Suppressor macrophage treated with lipopolysaccharide for 1 hour (primary cell): ENCODE data around the gene AKR1B1.
A peak's percentile ranks its signal among the peaks of the same experiment; 100 is the strongest.
"Not testable (repeated sequence)": the region's sequence is repeated elsewhere in the genome, so short reads cannot be mapped to it uniquely, and the experiment has no call there.

ENCODE experiments used
- DNase-seq, 3 donors: peaks; one replicate each; pipeline ENCODE4 v3.0.0-alpha.2; 2020 to 2022

AKR1B1 gene

DNA sequence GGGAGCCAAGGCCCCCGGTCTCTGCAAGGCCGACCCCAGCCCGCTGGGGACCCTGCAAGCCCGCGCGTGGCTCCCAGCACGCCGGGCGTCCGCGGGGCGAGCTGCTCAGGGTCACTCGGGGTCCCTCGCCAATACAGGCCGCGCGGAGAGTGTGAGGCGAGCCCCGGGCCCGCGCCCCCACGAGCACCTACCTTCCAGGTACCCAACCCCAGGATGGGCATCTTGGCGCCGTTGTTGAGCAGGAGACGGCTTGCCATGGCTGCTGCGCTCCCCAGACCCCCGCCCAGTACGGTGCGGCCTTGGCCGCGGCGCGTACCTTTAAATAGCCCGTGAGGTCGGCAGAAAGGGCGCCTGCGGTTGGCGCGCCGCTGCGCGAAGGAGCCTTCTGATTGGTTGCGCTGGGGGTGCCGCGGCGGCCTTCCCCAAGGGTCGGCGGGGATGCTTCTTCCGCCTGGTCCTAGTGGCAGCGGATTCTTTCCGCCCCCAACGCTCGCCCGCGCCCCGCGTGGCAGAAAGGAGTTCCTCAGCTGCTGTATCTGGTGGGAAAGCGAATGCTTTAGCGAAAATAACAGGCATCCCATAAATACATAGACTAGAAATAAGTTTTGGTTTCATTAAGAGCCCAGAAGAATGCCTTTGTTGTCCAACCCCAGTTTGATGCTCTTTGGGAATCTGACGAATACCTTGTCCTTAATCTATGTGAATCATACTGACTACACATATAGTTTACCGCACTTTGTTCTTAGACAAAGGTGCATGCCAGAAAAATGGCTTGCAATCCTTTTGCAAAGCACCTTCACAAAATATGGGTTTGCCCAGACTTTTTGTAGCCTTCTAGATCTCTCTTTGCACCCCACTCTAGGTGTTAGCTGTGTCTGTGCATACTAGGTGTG, at the start of gene AKR1B1:
Gene AKR1B1 (minus strand): TSS at position 295 of the 893 bp plus-strand sequence. CDS start 38 bp downstream, at position 257.
- peak; percentile 89 to 95 (median 93) for DNase-seq

DNA sequence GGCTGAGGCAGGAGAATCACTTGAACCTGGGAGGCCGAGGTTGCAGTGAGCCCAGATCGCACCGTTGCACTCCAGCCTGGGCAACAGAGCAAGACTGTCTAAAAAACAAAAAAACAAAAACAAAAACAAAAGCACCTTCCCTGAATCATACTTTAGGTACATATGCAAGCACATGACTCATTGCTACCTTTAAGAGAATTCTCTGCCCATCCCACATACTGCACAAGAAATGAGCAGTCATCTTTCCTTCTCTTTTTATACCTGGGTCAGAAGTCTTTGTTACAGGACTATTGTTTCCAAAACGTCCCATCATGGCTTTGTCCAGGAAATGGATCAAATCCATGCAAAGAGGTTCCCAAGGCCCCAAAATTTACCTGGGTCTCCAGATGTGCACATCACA, 47.0 kb upstream of the AKR1B1 start:
- no peak for DNase-seq

DNA sequence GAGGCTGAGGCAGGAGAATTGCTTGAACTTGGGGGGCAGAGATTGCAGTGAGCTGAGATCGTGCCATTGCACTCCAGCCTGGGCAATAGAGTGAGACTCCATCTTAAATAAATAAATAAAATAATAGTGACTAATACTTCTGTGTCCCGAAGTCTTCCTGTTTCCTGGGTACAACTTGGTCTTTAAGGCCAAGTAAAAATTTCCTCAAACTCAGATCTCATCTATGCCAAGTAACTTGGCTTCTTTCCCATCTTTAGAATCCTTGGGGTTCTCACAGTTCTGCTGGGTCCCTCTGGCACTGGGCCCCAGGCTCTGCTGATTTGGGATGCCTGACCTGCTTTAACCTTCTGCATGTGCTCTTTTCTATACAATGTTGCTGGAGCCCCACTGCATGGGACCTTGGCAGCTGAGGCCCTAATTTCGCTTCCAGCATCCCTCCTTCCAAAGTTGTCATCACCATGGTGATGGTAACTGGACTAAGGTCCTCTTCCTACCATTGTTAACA, 45.8 kb upstream of the AKR1B1 start:
- DNase-seq, result no peak

DNA sequence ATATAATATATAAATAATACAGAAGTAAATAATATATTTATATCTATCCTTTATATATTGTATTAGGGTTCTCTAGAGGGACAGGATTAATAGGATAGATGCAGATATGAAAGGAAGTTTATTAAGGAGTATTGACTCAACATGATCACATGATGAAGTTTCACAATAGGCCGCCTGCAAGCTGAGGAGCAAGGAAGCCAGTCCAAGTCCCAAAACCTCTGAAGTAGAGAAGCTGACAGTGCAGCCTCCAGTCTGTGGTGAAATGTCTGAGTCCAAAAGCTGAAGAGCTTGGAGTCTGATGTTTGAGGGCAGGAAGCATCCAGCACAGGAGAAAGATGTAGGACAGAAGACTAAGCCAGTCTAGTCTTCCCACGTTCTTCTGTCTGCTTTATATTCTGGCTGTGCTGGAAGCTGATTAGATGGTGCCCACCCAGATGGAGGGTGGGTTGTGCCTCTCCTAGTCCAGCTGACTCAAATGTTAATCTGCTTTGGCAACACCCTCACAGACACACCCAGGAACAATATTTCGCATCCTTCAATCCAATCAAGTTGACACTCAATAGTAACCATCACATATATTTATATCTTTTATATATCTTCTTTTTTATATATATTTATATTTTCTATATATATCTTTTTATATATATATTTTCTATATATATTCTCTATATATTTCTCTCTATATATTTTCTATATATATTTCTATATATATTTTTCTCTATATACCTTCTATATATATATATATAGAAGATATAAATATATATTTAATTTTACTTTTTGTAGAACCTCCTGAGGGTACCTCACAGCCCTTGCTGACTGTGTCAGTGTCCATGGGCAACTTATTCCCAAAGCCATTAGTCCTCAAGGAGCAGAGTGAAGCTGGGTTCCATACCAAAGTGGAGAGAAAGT, 43.8 kb upstream of the AKR1B1 start:
- DNase-seq, result peak; percentile 77 to 84 (median 77)

DNA sequence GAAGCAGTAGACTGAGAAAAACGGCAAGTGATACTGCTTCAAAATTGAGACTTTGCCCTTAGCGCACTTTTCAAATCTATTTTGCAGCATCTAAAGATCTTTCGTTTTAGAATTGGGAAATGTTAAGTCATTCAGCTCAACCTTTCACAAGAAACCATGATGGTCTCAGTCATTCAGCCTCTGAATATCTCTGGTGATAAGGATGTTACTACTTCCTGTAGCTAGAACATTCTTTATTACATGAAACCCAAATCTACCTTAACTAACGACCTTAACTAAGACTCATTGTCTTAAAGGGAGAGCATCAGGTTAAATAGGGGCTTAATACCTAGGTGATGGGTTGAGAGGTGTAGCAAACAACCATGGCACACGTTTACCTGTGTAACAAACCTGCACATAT, 42.1 kb upstream of the AKR1B1 start:
- no peak for DNase-seq

DNA sequence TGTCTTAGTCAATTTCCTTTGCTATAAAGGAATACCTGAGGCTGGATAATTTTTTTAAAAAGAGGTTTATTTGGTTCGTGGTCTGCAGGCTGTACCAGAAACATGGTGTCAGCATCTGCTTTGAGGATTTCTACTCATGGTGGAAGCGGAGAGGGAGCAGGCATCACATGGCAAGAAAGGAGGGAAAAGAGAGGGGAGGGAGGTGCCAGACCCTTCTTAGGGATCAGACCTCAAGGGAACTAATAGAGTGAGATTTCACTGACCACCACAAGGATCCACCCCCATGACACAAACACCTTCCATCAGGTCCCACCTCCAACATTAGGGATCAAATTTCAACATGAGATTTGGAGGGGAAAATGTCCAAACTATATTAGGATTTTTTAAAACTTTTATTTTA, 41.5 kb upstream of the AKR1B1 start:
- DNase-seq, result no peak

DNA sequence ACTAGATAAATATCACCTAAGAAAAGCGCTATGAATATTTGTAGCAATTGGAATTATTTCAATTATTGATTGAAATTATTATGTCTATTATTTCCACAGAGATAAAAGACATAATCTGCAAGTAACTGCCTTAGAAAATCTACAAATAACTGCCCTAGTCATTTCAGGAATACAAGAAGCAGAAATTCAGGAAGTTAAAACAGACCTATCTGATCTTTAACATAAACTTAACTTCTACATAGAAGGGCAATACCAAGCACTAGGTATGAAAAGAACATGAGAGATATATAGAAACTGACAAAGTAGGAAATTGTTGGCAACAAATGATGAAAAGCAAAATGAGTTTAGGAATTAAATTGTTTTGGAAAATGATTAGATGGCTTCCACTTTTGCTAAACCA, 36.6 kb upstream of the AKR1B1 start:
- DNase-seq, result no peak

DNA sequence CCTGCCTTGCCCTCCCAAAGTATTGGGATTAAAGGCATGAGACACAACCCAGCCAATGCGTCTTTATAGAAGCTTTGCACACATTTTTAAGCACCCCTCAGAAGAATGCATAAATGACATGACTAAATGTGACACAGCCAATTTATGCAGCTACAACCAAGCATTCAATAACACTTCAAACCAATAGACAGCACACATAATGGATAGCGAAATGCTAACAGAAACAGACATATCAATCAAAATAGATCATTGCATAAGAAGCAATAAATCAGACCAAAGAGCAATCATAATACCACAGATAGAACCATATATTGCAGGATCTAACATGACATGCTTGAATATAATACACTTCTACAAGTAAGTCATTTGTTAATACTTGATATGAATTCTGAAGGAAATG, 34.2 kb upstream of the AKR1B1 start:
- DNase-seq, result no peak

DNA sequence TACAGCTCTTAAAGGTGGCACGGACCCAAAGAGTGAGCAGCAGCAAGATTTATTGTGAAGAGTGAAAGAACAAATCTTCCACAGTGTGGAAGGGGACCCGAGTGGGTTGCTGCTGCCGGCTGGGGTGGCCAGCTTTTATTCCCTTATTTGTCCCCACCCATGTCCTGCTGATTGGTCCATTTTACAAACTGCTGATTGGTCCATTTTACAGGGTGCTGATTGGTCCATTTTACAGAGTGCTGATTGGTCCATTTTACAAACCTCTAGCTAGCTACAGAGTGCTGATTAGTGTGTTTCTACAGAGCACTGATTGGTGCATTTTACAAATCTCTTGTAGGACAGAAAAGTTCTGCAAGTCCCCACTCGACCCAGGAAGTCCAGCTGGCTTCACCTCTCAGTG, 28.8 kb upstream of the AKR1B1 start:
- not testable (repeated sequence) for DNase-seq

DNA sequence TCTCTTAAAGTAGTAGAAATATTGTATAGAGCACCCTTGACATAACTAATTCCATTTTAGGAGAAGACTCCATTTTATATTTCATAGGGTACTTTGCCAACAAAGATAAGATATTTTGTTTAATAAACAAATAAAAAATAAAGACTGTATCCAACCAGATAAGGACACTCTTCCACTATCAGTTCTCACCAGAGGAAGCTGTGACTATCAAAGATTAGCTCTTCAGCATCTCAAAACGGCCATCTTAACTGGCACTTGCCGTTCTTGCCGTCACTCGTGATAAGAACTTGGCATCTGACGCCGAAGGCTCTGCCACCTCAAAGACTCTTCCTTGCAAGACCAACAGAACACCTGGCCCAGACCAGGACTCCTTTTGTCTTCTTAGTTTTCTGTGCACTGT, 26.3 kb upstream of the AKR1B1 start:
- no peak for DNase-seq

DNA sequence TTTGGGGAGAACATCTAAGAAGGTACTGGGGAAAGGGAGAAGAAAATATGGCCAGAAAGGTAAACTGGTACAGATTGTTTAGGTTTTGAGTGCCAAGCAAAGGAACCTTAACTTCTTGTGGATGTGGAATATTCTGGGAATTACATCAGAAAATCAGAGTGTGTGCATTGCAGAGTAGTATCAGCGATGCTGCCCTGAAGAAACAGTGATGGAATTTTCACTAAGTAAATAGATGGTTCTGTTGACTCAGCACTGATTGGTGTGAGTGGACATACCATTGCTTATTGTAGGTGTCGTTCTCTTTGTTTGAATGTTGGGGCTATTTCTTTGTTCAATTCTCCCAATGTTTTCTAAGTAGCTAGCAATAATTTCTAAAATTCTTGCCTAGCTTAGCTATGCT, 24.4 kb upstream of the AKR1B1 start:
- DNase-seq, result no peak

DNA sequence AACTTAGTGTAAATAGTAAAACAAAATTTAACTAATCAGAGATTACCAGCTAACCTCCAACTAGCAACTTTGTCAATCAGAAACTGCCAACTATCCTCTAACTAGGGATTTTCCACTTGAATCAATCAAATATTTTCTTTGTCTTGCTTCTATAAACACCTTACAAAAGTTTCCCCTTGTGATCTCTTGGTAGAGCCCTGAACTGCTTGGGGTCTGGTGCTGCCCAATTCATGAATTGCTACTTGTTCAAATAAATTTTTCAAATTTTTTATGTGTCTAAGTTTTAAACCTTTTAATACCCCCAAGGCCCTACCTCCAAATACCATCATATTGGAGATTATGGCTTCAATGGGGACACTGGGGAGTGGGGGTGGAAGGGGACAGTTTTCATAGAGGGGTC, 24.0 kb upstream of the AKR1B1 start:
- no peak for DNase-seq

DNA sequence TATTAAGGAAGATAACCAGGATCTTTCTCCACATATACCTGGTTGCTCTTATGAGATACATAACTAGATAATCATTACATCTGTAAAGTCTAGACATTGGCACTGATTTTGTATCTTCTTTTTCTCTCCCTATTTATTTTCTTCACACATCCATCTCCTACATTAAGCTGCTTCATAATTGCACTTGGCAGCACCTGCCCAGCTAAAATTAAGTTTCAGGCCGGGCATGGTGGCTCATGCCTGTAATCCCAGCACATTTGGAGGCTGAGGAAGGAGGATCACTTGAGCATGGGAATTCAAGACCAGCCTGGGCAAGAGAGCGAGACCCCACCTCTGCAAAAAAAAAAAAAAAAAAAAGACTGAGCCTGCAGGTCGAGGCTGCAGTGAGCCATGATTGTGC, 22.3 kb upstream of the AKR1B1 start:
- no peak for DNase-seq

DNA sequence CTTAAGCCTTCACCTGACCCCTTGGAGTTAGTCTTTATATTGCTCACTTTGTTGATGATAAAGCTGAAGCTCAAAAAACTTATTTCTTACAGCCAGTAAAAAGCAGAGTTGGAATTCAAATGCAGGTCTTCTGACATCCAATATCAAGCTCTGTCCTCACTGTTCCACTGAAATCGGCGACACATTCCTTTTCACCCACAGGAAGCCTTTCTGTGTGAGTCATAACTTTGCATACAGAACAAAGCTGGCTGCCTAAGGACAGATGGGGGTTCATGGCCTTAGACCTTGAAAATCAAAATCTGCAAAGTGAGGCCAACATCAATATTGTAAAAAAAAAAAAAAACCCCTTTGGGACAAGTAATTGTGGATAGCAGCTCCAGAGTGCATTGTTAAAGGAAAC, 21.8 kb upstream of the AKR1B1 start:
- DNase-seq, result peak; percentile 20 to 52 (median 36)

DNA sequence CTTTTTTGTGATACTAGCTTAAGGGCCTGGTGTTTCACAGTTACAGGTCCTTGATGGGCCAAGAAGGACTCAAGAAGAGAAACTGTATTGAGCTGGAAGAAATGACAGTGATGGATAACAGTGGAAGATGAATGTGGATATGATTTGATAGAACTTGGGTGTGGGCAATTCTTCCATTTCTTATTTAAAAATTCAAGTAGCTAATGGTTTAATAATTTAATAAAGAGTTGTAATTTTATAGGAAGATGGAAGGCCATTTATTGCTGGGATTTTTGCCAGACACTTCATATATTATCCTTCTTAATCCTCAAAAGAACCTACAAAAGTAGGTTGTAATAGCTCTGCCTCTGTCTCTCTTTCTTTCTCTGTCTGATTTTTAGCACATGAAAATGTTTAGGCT, 21.3 kb upstream of the AKR1B1 start:
- DNase-seq, result no peak

DNA sequence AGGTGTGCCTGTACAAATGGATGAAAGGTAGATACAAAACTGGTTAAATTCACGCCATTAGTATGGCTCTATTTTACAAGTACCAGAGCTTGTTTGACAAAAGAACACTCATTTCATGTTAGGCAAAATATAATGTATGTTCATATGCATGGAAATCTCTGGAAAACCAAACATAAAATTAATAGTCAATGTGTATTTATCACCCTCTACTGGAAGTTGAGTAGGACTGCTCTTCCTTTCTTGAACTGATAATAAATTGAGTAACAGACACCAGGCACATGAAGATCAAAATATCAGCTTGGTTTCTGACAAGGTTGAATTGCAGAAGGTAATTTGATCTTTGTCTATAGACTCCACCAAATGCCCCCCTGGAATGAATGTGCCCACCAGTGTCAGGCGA, 19.8 kb upstream of the AKR1B1 start:
- DNase-seq, result no peak

DNA sequence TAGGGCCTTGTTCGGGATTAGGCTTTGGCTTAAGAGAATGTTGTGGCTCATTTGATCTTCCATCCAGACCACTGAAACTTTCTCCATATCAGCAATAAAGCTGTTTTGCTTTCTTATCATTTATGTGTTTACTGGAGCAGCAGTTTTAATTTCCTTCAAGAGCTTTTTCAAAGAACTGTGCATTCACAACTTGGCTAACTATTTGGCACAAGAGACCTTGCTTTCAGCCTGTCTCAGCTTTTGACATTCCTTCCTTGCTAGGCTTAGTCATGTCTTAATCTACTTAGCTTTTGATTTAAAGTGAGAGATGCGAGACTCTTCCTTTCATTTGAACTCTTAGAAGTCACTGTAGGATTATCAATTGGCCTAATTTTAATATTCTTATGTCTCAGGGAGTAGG, 19.1 kb upstream of the AKR1B1 start:
- no peak for DNase-seq

DNA sequence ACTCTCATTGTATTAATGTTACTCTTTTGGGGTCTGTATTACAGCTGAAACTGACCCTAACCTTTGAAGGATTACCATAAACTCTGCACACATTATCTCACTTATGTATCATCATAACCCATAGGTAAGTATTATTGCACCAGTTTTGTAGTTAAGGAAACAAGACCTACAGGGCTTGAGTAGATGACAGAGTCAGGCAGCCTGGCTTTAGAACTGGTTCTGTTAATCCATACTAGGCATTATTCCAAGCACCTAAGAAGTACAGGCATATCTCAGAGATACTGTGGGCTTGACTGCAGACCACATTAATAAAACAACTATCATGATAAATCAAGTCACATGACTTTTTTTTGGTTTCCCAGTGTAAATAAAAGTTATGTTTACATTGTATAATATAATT, 17.1 kb upstream of the AKR1B1 start:
- DNase-seq, result no peak

DNA sequence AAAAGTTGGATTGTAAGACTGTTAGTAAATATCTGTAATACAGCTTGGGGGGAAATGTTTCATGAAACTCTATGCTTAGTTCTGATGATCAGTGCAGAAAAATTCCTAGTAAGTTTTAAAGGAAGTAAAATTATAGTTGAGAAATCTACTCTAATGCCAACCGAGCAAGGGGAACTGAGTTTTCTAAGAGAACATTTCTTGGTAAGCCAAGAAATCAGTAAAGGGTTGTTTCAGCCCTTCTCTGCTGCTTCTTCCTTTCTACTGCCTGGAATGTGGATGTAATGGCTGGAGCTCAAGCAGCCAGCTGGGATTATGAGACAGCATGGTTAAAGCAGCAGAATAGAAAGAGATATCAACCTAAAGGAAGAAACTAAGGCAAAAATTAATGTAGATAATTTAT, 15.9 kb upstream of the AKR1B1 start:
- peak; percentile 7 to 65 (median 36) for DNase-seq

DNA sequence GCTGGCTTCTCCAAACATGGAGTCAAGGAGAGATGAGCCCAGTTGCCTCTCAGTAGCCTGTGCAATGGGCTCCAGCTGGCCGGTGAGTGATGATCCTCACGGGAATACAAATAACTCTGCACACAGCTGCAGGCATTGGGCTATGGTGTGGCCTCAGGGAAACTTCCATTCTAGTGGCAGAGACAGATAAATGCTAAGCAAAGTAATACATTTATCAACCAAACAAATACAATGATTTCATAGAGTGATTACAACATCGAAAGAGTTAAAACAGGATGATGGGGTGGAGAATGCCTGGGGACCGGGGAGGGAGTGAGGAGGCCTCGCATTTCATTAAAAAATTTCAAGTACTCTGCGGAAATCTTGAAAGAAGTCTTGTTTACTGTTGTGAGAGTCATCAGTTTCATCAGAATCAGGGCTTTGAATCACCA, 15.0 kb upstream of the AKR1B1 start:
- DNase-seq, result no peak

DNA sequence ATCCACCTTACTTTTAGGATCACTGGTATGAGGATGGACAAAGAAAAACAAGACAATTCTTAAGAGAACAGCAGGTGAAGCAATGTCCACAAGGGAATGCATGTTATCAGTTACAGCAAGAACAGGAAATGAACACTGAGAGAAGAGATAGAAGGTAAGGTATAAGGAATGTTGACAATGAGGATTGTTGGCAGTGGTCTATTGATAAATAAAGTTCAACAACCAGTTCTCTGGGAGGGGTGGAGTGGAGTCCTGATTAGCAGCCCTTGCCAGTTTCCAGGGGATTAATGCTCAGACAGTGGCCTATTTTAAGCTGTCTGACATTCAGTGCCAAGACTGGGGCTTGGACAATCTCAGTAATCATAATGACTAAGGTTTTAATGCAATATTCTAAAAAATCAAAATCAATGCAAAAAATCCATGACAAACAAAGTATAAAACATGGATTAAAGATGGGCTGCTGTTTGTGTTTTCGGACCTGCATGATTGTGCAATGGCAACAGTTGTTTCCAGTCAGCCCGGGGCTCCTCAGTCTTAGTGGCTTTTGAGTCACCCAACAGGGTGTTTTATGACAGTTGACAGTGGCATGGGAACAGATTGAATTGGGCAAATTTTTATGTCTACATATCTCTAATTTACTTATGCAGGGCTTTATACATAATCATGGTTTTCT, 13.8 kb upstream of the AKR1B1 start:
- DNase-seq, result no peak

DNA sequence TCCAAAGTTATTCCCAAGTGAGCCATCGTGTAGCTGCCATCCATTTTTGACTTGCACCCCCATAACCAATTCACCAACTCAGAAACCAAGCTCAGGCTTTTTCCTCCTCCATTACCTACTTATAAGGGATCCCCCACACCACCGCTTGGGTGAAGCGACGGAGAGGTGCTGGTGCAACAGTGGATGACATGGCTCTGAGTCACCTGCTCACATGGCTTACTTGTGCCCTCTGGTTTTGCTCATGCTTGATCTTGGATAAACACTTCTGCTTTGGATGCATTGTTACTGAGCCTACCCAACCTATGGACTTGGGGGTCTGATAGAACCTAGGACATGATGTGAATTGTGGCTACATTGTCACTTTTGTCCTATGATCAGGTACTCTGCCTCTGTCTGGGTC, 12.0 kb upstream of the AKR1B1 start:
- DNase-seq, result peak; percentile 61 to 73 (median 63)

DNA sequence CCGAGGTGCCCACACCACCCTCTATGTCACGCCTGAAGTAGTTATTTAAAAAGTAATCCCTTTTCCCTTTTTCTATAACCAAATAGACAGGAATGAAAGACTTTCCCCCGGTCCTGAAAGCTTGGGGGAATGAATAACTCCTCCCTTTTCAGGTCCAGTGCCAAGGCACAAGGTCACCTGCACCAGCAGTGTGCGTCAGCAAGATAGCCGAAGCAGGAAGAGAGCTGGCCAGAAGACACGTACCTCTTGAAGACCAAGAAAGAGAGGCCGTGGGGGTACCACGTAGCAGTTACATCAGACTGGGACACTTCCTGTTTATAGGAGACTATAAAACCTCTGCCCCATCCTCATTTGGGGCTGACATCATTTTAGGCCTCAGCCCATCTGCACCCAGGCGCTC, 10.7 kb upstream of the AKR1B1 start:
- DNase-seq, result no peak
